GM23338 (cell line): Measurements from ENCODE around the gene VMO1.

Experiments used
- CREB1 ChIP-seq: fragments of 250-450 bp; sonication (Bioruptor Pico); IDR thresholded peaks from 2 replicates; pipeline ENCODE4 v1.5.0; 2020; ENCODE audit warnings: low read depth, mild to moderate bottlenecking, moderate library complexity
- ETS1 ChIP-seq: IDR thresholded peaks from 2 replicates; pipeline ENCODE4 v1.6.1; 2016; ENCODE audit warnings: antibody characterized with exemption
- EZH2 ChIP-seq: fragments of 200-600 bp; sonication (generic); IDR thresholded peaks from one replicate; pipeline ENCODE4 v1.8.0; 2017; ENCODE audit warnings: antibody characterized with exemption, mild to moderate bottlenecking, low read depth; ENCODE audit not compliant: unreplicated experiment
- EZH2phosphoT487 ChIP-seq: fragments of 200-600 bp; sonication (generic); IDR thresholded peaks from one replicate; pipeline ENCODE4 v1.8.1; 2018; ENCODE audit warnings: antibody characterized with exemption; ENCODE audit not compliant: unreplicated experiment
- POLR2AphosphoS5 ChIP-seq: IDR thresholded peaks from 2 replicates; pipeline ENCODE4 v1.6.1; 2016; ENCODE audit warnings: antibody characterized with exemption, low read depth
- REST ChIP-seq: IDR thresholded peaks from one replicate; pipeline ENCODE4 v1.6.1; 2018; ENCODE audit warnings: antibody characterized with exemption; ENCODE audit not compliant: unreplicated experiment
- TF ChIP-seq, protein P1 (sequence below), 2 experiments: fragments of 200-600 bp in 1 of 2; sonication (generic) in 1 of 2; conservative IDR thresholded peaks; 2 replicates each; pipeline versions ENCODE4 v1.5.1 to v1.6.1; 2016 to 2017; ENCODE audit warnings: antibody characterized with exemption in 2 of 2, low read depth in 2 of 2, mild to moderate bottlenecking in 2 of 2, moderate library complexity in 1 of 2

- no peak for TF ChIP-seq POLR2AphosphoS5
- TF ChIP-seq, protein P1, sequence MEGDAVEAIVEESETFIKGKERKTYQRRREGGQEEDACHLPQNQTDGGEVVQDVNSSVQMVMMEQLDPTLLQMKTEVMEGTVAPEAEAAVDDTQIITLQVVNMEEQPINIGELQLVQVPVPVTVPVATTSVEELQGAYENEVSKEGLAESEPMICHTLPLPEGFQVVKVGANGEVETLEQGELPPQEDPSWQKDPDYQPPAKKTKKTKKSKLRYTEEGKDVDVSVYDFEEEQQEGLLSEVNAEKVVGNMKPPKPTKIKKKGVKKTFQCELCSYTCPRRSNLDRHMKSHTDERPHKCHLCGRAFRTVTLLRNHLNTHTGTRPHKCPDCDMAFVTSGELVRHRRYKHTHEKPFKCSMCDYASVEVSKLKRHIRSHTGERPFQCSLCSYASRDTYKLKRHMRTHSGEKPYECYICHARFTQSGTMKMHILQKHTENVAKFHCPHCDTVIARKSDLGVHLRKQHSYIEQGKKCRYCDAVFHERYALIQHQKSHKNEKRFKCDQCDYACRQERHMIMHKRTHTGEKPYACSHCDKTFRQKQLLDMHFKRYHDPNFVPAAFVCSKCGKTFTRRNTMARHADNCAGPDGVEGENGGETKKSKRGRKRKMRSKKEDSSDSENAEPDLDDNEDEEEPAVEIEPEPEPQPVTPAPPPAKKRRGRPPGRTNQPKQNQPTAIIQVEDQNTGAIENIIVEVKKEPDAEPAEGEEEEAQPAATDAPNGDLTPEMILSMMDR (conservative IDR thresholded peaks at IDR 0.05; ENCODE audit: low read depth in 2 of 2): no peak
- TF ChIP-seq EZH2: no peak
- no peak for TF ChIP-seq CREB1 (CRISPR knock-in tag)
- no peak for TF ChIP-seq ETS1
- no peak for TF ChIP-seq EZH2phosphoT487
- no peak for TF ChIP-seq REST
Measured at GRCh38 chr17:4759776-4760236, 26.4 kb downstream of the VMO1 start.
